Glomerular endothelial cell (primary cell): ENCODE measurements around the gene CEP192. TPM values are rescaled to one million over a fixed set of nuclear protein-coding genes. Genes with fewer than 3 reads are reported as not detected.
A peak's percentile ranks its signal among the peaks of the same experiment; 100 is the strongest.
"Not testable (repeated sequence)": the region's sequence is repeated elsewhere in the genome, so short reads cannot be mapped to it uniquely, and the experiment has no call there.

Source experiments
- DNase-seq: peaks from one replicate; pipeline ENCODE4 v3.0.0-alpha.2; 2011; ENCODE audit warnings: low read depth, low spot score; ENCODE audit errors: extremely low read depth
- total RNA-seq: library from RNA; depleted of rRNA; stranded (reverse); fragments of >200 nt; gene quantifications from 2 replicates; pipeline ENCODE4 v1.2.3, GENCODE V29; 2015

The CEP192 gene
- total RNA-seq, 1 donor from 2014 or later = 16.0 TPM

DNA sequence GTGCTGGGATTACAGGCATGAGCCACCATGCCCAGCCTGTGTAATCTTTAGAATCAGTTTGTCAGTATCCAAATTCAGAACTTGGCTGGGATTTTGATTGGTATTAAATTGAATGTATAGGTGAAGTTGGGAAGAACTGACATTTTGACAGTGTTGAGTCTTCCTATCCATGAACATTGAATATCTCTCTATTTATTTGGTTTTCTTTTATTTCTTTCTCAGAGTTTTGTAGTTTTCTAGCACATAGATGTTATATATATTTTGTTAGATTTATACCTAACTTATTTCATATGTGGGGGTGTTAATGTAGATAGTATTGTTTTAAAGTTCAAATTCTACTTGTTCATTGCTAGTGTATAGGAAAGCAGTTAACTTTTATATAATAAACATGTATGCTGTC, 31.5 kb downstream of the CEP192 start:
- no peak for DNase-seq

DNA sequence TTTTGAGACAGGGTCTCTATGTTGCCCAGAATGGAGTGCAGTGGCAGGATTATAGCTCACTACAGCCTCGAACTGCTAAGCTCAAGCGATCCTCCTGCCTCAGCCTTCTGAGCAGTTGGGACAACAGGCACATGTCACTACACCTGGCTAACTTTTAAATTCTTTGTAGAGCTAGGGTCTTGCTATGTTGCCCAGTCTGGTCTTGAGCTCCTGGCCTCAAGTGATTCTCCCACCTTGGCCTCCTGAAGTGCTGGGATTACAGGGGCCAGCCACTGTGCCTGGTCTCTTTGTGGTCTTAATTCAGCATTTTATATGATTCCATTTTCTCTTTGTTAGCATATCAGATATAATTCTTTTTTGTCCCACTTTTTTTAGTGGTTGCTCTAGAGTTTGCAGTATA, 34.1 kb downstream of the CEP192 start:
- no peak for DNase-seq

DNA sequence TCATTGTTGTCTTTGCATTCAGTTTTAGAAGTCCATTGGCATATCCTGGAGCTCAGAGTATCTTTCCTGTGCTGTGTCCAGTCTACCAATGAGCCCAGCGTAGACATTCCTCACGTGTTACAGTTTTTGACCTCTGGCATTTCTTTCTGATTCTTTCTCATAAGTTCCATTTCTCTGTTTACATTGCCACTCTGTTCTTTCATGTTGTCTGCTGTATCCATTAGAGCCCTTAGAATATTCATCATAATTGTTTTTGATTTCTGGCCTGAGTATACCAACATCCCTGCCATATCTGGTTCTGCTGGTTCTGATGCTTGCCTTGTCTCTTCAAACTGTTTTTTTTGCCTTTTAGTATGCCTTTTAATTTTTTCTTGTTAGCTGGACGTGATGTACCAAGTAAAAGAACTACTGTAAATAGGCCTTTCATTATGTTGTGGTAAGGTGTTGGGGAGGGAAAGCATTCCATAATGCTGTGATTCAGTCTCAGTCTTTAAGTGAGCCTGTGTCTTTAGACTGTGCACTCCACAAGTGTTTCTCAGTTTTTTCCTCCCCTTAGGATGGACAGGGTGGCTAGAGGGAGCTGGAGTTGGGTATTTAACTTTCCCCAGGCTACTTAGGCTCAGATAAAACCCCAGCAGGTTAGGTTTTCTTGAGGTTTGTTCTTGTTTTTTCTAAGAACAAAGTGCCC, 35.6 kb downstream of the CEP192 start:
- no peak for DNase-seq

DNA sequence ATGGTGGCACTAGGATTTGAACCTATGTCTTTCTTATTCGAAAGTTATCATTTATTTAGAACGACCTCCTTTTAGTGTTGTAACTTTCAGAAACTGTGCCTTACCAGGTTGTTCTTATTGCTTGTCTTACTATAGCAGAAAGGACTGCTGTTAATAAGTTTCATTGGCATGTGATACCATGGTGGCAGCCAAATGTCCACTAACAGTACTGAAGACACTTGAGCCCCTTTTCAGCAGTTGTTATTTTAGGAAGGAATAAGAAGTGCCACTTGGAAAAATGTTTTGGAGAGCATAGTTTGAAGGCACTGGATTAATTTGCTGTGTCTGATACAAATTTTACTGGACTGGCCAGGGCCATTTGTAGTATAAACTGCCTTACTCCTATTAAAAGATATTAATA, 37.7 kb downstream of the CEP192 start:
- DNase-seq = no peak

DNA sequence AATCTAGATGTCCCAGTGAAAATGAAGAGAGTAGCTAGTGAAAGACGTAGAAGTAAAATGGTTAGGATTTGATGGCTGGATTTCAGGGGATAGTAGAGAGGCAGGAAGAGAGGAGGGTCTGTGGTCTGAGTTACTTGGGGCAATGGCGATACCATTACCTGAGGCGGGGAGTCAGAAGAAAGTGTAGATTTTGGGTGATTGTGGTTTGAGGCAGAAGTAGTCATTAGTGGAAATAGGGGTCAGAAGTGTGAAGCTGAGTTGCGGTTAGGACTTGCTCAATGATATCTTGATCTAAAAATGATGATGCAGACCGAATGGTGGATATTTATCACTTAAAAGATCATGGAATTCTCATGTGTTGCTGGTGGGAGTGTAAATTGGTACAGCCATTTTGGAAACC, 41.0 kb downstream of the CEP192 start:
- no peak for DNase-seq

DNA sequence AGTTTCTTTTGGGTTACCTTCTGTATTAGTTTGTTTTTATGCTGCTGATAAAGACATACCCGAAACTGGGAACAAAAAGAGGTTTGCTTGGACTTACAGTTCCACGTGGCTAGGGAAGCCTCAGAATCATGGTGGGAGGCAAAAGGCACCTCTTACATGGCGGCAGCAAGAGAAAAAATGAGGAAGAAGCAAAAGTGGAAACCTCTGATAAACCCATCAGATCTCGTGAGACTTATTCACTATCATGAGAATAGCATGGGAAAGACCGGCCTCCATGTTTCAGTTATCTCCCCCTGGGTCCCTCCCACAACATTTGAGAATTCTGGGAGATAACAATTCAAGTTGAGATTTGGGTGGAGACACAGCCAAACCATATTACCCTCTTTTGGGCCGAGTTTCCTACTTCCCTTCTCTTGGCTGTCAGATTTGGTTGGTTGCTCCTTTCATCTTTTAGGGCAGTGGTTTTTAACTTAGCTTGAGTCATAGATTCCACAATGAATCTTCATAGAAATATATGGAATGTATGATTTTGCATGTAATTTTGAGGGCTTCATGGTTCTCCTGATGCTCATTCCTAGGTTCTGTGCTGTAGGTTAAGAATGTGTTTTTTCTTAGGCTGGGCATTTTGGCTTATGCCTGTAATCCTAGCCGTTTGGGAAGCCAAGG, 44.2 kb downstream of the CEP192 start:
- no peak for DNase-seq

DNA sequence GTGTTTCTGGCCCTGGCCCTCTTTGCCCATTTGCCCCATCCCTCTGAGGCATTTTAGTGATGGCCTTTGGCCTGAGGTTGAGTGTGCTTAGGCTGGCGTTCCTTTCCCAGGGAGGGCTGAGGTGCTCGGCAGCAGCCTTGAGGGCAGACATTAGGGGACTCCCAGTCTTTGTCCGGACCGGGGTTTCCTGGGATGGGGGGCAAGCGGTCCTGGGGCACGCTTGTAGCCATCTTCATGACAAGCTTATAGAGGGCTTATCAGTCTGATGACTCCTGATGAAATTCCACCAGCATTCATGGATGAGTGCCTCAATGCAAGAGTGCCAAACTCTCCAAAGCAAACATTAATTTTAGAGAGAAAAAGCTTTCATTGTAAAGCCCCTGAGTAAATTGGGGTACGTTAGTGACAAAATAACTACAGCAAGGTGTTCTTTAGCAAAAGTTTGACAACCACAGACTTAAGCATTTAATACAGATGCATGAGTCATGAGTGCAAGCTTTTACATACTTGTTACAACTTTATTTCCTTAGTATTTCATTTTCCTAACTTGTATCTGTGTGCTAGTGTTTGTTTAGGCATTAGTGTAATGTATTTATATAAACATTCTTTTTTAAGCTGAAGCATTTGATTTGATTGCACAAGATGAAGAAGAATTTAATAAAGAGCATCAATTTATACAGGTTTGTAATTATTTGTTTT, 45.6 kb downstream of the CEP192 start:
- no peak for DNase-seq

DNA sequence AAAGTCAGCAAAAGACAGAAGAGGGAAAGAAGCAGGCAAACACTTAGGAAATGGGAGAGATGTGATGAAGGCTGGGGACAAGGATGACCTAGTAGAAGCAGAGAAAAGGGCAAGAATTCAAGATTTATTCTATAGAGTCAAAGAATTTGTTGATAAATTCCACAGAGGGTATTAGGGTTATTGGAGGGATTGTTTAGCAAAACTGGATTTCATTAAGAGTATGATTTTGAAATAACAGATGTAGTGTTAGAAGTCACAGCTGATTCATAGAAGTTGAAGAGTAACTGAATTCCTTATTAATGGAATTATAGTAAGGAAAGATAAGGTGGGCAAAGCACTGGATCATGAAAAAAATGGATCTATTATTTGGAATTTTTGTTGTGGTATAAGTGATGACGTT, 48.6 kb downstream of the CEP192 start:
- DNase-seq = no peak

DNA sequence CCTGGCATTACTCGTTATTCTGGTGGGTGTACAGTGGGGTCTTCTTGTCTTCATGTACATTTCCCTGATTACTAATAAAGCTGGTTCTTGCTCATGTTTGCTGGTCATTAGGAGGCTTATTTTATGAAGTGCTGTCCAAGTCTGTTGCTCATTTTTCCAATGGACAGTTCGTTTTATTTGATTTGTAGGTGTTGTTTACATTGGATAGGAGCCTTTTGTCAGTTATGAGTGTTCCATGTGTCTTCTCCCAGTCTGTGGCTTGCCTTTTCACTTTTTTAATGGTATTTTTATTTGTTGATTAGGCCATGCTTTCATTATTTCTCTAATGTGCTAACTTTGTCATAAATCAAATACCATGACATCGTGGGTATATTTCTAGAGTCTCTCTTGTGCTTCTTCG, 51.9 kb downstream of the CEP192 start:
- DNase-seq = no peak

DNA sequence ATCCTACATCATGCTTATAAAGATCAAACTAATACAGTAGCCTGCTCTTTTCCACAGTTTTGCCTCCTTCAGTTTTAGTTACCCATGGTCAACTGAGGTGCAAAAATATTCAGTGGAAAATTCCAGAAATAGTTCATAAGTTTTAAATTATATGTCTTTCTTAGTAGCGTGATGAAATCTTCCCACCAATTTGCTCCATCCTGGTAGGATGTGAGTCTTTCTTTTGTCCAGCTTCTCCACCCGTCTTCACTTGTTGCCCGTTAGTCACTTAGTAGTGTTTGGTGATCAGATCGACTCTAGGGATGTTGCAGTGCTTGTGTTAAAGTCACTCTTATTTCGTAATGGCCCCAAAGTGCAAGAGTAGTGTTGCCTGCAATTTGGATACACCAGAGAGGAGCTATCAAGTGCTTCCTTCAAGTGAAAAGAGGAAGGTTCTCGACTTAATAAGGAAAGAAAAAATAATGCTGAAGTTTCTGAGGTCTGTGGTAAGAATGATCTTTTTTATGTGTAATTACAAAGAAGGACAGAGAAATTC, 57.0 kb downstream of the CEP192 start:
- no peak for DNase-seq

DNA sequence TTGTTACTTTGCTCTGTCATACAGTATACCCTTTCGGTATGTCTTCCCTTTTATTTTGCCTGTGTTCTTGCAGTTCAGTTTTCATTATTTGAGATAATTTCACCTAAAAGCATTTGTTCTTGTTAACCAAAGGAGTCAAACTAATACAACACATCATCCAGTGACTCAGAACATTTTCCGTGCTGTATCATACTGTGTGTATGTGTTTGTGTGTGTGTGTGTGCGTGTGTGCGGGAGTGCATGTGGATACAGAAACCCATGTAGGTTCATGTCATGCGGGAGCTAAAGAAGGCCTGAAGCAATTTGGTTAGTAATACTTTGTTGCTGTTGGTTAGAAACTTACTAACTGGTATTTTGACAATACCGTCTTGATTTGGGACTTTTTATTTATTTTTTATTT, 60.0 kb downstream of the CEP192 start:
- no peak for DNase-seq

DNA sequence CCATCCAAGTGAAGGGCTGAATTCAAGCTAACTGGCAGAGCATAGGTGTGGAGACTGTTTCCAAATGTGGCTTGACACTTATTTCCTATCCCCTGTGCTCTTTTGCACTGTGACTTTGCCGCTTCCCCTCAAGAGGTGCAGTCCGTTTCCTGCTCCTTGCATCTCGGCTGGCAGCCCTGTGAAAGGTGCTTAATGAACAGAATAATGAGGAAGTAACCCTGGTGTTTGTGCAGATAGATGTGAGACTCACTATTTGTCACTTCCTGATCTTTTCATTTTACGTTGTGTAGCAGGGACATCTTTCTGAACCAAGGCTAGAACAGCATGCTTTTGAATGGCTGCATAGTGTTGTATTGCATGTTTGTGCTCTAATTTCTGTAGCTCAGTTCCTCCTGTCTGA, 60.8 kb downstream of the CEP192 start:
- peak; percentile 16 for DNase-seq

DNA sequence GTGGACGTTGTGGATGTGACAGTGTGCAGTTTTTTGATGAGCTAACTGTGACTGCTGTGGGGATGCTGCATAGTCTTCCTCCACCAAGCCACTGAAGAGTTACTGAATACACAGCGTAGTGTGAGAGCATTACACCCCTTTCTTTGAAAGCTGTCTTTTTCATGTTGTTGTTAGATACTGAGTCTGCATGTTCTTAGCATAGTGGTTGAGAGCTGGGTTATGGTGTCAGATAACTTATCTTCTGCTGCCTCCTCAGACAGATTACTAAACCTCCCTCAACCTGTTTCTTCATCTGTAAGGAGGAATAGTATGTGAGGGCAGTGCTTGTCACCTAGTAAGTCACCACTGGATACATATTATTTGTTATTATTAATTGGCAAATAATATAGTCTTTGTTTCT, 63.2 kb downstream of the CEP192 start:
- no peak for DNase-seq

DNA sequence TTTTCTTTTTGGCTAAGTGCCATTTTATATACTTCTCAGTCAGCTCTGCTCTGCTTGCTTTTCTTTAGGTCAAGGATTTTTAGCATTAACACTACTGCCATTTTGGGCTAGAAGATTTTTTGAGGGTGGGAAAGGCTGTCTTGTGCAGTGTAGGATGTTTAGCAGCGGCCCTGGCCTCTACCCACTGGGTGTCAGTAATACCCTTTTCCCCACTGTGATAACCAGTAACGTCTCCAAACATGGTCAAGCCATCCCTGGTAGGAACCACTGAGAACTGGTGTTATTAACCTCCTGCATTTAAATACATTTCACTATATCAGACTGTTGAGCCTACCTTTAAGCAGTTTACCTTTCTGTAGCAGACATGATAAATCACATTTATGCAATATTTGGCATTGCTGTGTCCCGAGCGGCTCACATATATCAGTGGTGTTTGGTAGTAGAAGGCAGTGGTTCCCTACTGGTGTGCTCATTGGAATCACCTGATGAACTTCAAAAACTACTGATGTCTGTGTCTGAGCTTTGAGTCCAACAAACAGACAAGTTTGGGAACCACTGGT, 70.5 kb downstream of the CEP192 start:
- no peak for DNase-seq

DNA sequence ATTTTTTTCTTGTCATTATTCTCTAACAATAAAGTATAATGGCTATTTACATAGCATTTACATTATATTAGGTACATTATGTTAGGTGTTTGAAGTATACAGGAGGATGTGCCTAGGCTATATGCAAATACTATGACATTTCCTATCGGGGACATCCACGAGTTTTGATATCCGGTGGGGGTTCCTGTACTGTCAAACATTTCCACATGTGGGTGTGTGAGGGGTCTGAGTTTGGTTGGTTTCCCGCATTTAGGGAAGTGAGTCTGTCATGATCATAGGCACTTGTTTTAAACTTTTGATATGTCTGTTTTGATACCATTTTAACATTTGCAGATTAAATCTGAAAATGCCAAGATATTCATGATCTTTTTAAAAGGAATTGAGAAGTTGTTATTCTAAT, 76.0 kb downstream of the CEP192 start:
- no peak for DNase-seq

DNA sequence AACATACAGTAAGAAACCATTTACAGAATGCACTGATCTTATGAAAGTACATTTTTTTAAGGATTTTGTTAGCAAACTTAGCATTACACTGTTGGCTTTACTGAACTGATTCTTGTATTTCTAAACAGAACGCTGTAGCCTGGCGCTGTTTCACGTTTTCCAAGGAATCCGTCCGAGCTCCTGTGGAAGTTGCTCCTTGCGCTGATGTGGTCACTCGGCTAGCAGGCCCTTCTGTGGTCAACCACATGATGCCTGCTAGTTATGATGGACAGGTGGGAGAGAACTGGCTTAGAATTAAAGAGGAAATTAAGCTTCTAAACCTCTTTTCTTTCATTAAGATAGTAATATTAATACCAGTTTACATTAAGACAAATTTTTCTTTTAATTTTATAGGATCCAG, 76.8 kb downstream of the CEP192 start:
- no peak for DNase-seq

DNA sequence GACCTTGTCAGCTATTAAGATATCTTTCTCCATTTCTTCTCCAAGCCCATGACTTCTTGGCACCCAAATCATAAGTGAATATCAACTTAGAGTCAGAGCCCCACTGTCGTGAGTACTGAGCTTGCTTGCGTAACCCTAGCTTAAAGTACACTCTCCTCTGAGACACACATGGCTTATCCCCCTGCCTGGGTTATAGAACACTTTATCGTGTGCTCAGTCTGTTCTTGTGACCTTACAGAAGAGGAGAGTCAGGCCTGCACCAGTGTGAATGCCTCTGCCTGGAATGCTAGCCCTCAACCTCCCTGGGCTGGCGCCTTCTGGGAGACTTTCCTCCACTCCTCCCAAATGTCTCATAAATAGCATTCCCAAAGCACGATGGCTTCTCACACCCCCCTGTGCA, 79.3 kb downstream of the CEP192 start:
- no peak for DNase-seq

DNA sequence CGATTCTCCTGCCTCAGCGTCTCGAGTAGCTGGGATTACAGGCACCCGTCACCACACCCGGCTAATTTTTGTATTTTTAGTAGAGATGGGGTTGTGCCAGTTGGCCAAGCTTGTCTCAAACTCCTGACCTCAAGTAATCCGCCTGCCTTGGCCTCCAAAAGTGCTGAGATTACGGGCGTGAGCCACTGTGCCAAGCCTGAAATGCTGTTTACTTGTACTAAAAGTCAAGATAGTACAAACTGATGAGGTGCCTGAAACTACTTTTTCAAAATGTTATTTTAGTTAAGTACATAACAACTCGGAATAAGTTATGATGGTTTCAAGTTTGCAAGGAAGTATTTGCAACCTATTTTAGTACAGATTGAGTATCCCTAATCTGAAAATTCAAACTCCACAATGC, 85.7 kb downstream of the CEP192 start:
- DNase-seq = no peak

DNA sequence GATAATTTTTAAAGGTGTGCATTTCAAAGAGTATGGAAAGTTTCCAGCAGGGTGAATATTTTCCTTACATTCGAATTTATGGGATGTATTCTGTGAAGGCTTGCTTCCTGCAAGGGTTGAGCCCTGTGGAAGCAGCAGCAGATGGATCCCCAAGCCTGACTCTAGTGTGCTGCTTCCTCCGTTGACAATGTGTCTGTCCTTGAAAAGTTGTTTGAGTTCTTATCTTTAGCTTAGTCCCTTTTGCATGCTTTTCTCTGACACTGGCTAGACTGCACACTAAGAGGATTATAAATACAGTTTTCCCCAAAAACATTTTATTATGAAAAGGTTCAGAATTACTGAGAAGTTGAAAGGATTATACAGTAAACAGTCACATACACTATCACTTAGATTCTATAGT, 86.3 kb downstream of the CEP192 start:
- no peak for DNase-seq

DNA sequence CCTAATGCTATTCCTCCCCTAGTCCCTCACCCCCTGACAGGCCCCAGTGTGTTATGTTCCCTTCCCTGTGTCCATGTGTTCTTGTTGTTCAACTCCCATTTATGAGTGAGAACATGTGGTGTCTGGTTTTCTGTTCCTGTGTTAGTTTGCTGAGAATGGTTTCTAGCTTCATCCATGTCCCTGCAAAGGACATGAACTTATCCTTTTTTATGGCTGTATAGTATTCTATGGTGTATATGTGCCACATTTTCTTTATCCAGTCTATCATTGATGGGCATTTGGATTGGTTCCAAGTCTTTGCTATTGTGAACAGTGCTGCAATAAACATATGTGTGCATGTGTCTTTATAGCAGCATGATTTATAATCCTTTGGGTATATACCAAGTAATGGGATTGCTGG, 86.9 kb downstream of the CEP192 start:
- not testable (repeated sequence) for DNase-seq

DNA sequence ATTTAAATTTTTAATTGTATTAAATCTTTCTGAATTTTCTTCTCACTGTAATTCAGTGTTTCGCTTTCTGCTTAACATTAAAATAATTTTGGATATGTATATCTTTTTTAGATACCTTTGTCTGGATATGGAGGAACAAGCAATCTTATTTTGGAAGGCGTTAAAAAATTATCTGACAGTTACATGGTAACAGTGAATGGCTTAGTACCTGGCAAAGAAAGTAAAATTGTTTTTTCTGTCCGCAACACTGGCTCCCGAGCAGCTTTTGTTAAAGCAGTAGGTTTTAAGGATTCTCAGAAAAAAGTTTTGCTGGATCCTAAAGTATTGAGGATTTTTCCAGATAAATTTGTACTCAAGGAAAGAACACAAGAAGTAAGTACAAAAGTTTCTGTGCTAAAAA, 95.7 kb downstream of the CEP192 start:
- no peak for DNase-seq

DNA sequence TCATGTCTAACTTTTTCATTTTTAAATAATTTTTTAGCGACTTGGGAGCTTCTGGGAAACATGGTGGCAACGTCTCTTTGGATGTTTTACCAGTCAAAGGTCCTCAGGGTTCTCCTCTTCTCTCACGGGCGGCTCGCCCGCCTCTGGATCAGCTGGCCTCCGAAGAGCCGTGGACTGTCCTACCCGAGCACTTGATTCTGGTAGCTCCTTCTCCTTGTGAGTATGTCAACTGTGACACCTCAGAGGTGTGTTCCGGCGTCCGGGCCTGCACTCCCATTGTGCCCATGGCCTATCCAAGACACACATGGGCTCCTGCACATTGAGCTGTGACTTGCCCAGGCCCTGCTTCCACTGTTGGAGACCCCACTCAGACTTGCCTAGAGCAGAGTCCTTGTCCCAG, 104.3 kb downstream of the CEP192 start:
- no peak for DNase-seq
